ENCODE data around the gene ANO3. TPM values are rescaled to one million over a fixed set of nuclear protein-coding genes. Genes with fewer than 3 reads are reported as not detected.

ANO3 gene
- total RNA-seq, 1 experiment from 2014 or later, result not detected

GRCh38 chr11:26708736-26709456, 377.0 kb downstream of the ANO3 start:
- H3K27ac ChIP-seq, result no peak overlapping the region
- no peaks in the 10 kb centered on the region for H3K36me3 ChIP-seq
- H3K27me3 ChIP-seq (replicated peaks), result peaks cover 2% of the 10 kb centered on the region; the same call in 1 of the 2 replicates
- no peaks in the 10 kb centered on the region for H3K9me3 ChIP-seq (replicated peaks)
- no peak for DNase-seq (ENCODE audit: low read depth in 1 of 2, low spot score in 2 of 2)
- no peaks in the 10 kb centered on the region for H3K4me1 ChIP-seq (replicated peaks)
- no peak overlapping the region for H3K4me3 ChIP-seq

DNA sequence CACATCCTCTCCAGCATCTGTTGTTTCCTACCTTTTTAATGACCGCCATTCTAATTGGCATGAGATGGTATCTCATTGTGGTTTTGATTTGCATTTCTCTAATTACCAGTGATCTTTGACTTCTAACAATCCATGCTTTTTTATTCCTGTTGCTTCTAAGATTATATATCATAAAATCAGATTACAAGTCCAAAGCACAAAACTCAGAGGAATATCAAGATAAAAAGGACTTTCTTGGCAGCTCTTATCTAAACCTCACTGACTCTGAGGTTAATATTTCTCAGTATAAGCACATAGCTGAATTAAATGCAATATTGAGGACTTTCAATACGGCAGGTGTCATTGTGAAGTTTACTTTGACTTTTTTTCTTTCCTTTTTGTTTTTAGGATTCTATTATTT, 378.6 kb downstream of the ANO3 start:
- H3K9me3 ChIP-seq (replicated peaks), result no peaks in the 10 kb centered on the region
- no peak for DNase-seq (ENCODE audit: low read depth in 1 of 2, low spot score in 2 of 2)
- no peaks in the 10 kb centered on the region for H3K36me3 ChIP-seq
- no peaks in the 10 kb centered on the region for H3K4me1 ChIP-seq (replicated peaks)
- peaks cover 2% of the 10 kb centered on the region; the same call in 1 of the 2 replicates for H3K27me3 ChIP-seq (replicated peaks)
- H3K27ac ChIP-seq, result no peak overlapping the region
- H3K4me3 ChIP-seq, result no peak overlapping the region

DNA sequence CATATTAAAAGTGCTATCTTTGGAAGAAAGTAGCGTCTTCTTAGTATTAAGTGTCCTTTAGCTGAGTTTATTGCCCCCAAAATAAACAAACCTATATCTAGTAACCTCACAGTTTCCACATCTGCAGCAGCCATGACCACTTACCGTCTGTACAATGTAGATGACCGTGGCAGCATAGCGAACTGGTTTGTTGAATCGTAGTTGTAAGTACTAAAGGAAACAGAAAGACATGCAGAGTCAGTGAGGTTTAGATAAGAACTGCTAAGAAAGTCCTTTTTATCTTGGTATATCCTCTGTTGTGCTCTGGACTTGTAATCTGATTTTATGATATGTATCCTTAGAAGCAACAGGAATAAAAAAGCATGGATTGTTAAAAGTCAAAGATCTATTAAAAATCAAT, 380.6 kb downstream of the ANO3 start:
- no peaks in the 10 kb centered on the region for H3K36me3 ChIP-seq
- H3K27me3 ChIP-seq (replicated peaks), result peaks cover 2% of the 10 kb centered on the region; the same call in 1 of the 2 replicates
- no peak overlapping the region for H3K27ac ChIP-seq
- no peak for DNase-seq (ENCODE audit: low read depth in 1 of 2, low spot score in 2 of 2)
- no peak overlapping the region for H3K4me3 ChIP-seq
- no peaks in the 10 kb centered on the region for H3K9me3 ChIP-seq (replicated peaks)
- H3K4me1 ChIP-seq (replicated peaks), result no peaks in the 10 kb centered on the region

Other genes starting within 250 kb of the ANO3 start
- not detected in 2 replicates for gene MUC15, start 240.1 kb downstream of the ANO3 start, total RNA-seq (2014; rRNA removed; shearing (Covaris generic))

Measured in SJSA1 (cell line).